ENCODE results near the gene PALM. TPM values are rescaled to one million over a fixed set of nuclear protein-coding genes. Genes with fewer than 3 reads are reported as not detected.
"Not testable (repeated sequence)": the region's sequence is repeated elsewhere in the genome, so short reads cannot be mapped to it uniquely, and the experiment has no call there.

Gene PALM, protein sequence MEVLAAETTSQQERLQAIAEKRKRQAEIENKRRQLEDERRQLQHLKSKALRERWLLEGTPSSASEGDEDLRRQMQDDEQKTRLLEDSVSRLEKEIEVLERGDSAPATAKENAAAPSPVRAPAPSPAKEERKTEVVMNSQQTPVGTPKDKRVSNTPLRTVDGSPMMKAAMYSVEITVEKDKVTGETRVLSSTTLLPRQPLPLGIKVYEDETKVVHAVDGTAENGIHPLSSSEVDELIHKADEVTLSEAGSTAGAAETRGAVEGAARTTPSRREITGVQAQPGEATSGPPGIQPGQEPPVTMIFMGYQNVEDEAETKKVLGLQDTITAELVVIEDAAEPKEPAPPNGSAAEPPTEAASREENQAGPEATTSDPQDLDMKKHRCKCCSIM
- 1 to 10 TPM in 1 of 2 experiments, under 1 TPM in 1; 0.84 to 1.0 TPM for total RNA-seq

DNA sequence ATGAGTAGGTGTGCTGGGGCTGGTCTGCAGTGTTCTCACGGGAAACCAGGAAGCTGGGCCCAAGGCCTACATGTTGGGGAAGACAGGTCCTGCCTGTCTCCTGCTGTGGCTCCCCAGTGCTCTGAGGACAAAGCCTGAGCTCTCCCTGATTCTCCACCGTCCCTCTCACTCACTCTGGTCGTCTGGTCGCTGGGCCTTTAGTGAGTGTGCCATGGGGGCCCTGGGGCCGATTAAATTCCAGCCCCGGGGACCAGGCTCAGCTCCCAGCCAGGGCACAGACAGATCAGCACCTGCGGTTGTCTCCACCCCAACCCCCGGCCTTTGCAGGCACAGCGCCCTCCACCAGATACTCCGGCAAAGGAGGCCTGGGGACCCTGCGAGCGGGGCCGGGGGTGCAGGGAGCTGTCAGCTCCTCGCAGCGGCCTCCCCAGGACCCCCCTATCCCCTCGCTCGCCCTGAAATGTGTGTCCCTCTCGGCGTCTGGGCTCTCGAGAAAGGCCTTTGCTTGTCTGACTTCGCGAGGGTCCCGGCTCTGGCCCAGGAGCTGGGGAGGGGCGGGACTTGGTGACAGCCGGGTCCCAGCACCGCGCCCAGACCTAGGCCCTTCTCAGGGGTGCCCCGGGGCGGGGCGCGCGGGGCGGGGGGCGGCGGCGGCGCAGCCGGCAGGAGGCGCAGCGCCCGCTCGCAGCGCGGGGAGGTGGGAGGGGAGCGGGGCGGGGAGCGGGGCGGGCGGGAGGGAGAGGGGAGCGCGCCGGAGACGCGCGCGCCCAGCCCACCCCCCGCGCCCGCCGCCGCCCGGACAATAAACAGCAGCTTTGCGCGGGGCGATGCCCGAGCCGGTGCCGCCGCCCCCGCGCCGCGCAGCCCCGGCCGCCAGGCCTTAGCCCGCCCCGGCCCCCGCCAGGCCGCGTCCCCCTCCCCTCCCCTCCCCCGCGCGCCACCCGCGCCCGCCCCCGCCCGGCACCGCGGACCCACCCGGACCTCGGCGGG lies at the start of gene PALM:
PALM (plus strand) TSS at position 782 of the 990 bp plus-strand sequence. CDS start 212 bp downstream, outside the sequence.
- no peak for DNase-seq
- Mint-ChIP-seq H3K27me3 (ENCODE audit: low read depth) (peaks cover 25% of the 10 kb centered on the region), H3K27ac (no peak within 1 kb of the TSS), H3K9me3 (no peaks in the 10 kb centered on the region), H3K4me3 (no peak within 1 kb of the TSS), H3K4me1 (ENCODE audit: low read depth) (peaks cover 8% of the 10 kb centered on the region), H3K36me3 (ENCODE audit: low read depth) (no peaks in the 10 kb centered on the region)
- CTCF ChIA-PET = interaction anchor here (1.0 kb wide), 1 partner anchor 26 kb away, joined by 3 read pairs; no protein-coding TSS in a partner anchor
- intact Hi-C loops (cut with micrococcal nuclease) = no loop called here

DNA sequence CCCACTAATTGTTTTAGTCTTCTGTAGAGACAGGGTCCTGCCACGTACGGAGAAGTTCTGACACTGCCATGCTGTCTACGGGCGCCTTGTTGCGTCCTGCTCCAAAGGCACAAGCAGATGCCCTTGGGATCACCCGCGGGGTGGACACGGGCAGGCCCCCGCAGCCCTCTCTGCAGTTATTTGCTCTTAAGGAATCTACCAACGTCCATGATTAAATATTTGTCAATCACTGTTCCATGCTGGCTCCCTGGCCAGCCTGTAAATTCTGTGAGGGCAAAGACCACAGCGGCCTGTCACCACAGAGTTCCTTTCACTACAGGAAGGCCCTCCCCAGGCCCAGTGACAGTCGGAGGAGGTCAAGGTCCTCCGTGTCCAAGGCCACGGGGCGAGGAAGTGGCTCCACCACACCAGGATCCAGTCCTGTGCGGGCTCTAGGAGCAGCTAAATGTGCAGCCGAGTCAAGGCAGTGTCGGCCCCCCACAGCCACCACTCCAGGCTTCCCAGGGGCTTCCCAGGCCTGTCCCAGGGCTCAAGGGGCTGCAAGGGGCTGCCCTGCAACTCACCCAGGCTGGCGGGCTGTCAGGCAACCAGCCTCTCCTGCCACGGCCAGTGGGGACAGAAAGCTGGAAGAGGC lies 47.8 kb upstream of the PALM start:
- no peaks in the 10 kb centered on the region for H3K9me3 Mint-ChIP-seq
- DNase-seq = peak; percentile 13
- H3K4me3 Mint-ChIP-seq = peak overlapping the region; percentile 99
- intact Hi-C loops (cut with micrococcal nuclease) = loop anchor here (1.0 to 5.0 kb wide), 9 partner anchors 28 to 746 kb away; partner anchors contain the start of genes CDC34, CIRBP, DAZAP1 and POLRMT
- CTCF ChIA-PET = interaction anchor here (1.2 kb wide), 1 partner anchor 77 kb away, joined by 3 read pairs; no protein-coding TSS in a partner anchor
- H3K36me3 Mint-ChIP-seq (ENCODE audit: low read depth) = peaks cover 24% of the 10 kb centered on the region
- H3K4me1 Mint-ChIP-seq (ENCODE audit: low read depth) = peaks cover 52% of the 10 kb centered on the region
- H3K27ac Mint-ChIP-seq = peak overlapping the region; percentile 98
- no peaks in the 10 kb centered on the region for H3K27me3 Mint-ChIP-seq (ENCODE audit: low read depth)

DNA sequence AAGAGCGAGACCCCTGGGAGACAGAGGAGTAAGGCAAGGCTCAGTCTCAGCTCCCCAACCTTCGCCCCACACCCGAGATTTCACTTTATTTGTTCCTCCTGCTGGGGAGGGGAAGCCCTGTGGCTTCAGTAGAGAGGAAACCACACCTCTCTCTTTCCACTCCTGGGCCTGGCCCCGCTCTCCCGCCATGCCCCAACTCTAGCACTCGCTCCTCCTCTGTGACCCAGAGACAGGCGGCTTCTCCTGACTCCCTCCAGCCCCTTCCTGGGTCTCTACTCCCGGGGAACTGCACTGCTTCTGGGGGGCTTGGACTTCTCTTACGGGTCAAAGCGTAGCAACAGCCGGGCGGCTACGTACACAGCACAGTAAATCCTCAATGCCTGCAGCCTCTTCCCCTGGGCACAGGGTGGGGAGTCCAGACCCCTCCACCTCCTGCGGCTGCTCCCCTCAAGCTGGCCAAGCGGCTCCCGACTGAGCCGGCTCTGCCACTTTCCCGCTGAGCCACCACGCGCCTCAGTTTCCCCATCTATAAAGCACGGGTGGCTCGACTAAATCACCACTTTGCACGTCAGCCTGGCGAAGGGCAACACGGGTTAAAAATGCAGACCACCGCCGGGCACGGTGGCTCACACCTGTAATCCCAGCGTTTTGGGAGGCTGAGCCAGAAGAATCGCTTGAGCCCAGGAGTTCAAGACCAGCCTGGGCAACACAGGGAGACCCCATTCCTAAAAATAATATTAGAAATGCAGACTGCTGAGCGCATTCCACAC lies 47.1 kb upstream of the PALM start:
- peak overlapping the region; percentile 99 for H3K4me3 Mint-ChIP-seq
- peak overlapping the region; percentile 98 for H3K27ac Mint-ChIP-seq
- no peaks in the 10 kb centered on the region for H3K27me3 Mint-ChIP-seq (ENCODE audit: low read depth)
- H3K9me3 Mint-ChIP-seq = no peaks in the 10 kb centered on the region
- peaks cover 47% of the 10 kb centered on the region for H3K4me1 Mint-ChIP-seq (ENCODE audit: low read depth)
- intact Hi-C loops (cut with micrococcal nuclease) = loop anchor here (1.0 to 5.0 kb wide), 8 partner anchors 28 to 746 kb away; partner anchors contain the start of genes CDC34, CIRBP, DAZAP1 and POLRMT
- CTCF ChIA-PET = interaction anchor here (1.2 kb wide), 1 partner anchor 78 kb away, joined by 3 read pairs; no protein-coding TSS in a partner anchor
- H3K36me3 Mint-ChIP-seq (ENCODE audit: low read depth) = peaks cover 23% of the 10 kb centered on the region
- peak; percentile 82 for DNase-seq

DNA sequence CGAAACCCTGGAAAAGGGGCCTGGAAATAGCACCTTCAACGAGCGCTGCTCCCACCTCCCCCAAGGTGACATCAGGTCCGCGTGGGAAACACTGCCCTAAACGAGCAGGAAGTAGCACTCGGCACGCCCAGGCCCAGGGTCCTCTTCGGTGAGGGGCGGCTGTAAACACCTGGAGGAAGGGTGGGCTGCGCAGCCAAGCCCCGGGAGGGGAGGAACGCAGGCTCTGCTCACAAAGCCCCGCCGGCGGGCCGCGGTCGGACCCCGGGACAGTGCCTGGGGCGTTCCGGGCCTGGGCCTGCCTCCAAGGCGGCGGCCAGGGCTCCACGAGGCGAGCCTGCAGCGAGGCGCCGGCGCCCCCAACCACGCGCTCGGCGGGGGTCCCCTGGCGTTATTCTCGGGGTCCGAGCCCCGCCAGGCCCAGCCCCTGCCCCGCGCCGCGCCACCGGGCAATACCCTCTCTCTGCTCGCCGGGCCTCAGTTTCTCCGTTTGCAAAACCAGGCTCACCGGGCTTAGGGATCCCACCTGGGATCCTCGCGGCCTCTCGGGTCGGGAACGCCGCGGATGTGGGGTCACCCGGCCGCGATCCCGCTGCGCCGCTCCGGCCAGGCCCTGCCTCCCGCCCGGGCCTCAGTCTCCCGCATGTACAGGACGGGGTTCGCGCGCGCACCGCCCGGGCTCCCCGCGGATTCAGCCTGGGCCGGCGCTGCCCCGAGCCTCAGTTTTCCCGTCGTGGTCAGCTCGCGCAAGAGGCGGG lies 46.4 kb upstream of the PALM start:
- Mint-ChIP-seq H3K4me3 (peak overlapping the region; percentile 99), H3K36me3 (ENCODE audit: low read depth) (peaks cover 23% of the 10 kb centered on the region), H3K27me3 (ENCODE audit: low read depth) (no peaks in the 10 kb centered on the region), H3K9me3 (no peaks in the 10 kb centered on the region), H3K4me1 (ENCODE audit: low read depth) (peaks cover 42% of the 10 kb centered on the region), H3K27ac (peak overlapping the region; percentile 98)
- CTCF ChIA-PET = no interaction called here
- intact Hi-C loops (cut with micrococcal nuclease) = loop anchor here (5.0 kb wide), 5 partner anchors 130 to 745 kb away; partner anchors contain the start of genes CDC34, CIRBP, DAZAP1 and RNU6-2
- DNase-seq = peak; percentile 81

DNA sequence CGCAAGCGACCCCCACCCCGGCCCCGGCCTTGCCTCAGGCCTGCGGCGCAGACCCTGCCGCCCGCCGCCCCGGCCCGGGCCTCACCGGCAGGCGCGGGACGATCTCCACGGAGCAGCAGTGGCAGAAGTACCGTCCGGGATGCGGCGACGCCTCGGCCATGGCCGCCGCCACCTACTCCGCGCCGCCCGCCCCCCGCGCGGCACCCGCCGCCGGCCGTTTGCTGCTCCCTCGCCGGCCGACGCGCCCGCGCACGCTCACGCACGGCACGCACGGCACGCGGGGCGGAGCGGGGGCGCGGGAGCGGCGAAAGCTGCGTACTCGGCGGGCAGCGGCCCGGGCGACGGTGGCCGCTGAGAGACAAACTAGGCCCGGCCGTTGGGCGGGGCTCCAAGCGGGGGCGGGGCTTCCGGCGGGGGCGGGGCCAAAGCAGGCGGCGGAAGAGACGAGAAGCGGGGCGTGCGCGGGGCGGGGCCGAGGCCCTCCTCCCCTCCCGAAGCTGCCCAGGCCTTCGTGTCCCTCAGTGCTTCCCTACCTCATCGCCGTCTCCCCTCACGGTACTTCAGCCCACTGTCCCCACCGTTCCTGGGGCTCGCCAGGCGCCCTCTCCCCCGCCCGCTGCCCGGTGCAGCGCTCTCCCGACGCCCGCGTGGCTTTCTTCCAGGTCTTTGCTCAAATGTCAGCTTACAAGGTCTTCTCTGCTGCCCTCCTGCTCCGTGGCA lies 45.6 kb upstream of the PALM start, which contains the start of gene RNF126:
RNF126 (minus strand) TSS at position 253 of the 720 bp plus-strand sequence; CDS start at position 160, 93 bp downstream.
- peaks cover 40% of the 10 kb centered on the region for H3K4me1 Mint-ChIP-seq (ENCODE audit: low read depth)

DNA sequence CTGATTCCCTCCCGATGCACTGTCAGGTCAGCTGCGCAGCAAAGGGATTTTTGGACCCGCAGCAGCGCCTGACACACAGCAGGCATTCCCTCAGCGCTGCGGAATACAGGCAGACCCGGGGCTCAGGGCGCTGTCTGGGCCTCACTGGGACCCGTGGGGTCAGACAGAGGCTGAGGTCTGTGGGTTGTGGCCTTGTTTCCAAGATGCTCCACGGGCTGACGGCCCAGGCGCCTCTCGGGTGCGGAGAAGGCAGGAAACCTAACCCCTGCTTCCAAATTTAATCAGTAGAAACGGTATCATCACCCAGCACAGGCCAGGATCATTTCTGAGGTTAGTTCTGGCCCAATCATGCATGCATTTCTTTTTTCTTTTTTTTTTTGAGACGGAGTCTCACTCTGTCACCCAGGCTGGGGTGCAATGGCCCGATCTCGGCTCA lies 45.0 kb upstream of the PALM start:
- no peaks in the 10 kb centered on the region for H3K9me3 Mint-ChIP-seq
- H3K36me3 Mint-ChIP-seq (ENCODE audit: low read depth) = peaks cover 22% of the 10 kb centered on the region
- peaks cover 35% of the 10 kb centered on the region for H3K4me1 Mint-ChIP-seq (ENCODE audit: low read depth)
- no peak for DNase-seq
- CTCF ChIA-PET = interaction anchor here (1.0 to 1.2 kb wide), 2 partner anchors 14 to 70 kb away, joined by 3 to 8 read pairs; no protein-coding TSS in a partner anchor
- peak overlapping the region; percentile 80 for H3K4me3 Mint-ChIP-seq
- peak overlapping the region; percentile 85 for H3K27ac Mint-ChIP-seq
- H3K27me3 Mint-ChIP-seq (ENCODE audit: low read depth) = no peaks in the 10 kb centered on the region
- intact Hi-C loops (cut with micrococcal nuclease) = loop anchor here (1.0 to 5.0 kb wide), 7 partner anchors 17 to 744 kb away; partner anchors contain the start of genes BSG, CDC34, CIRBP and DAZAP1

More for the DNA sequence above, 45.6 kb upstream of the PALM start, which contains the start of gene RNF126:
- Mint-ChIP-seq H3K4me3 (peak within 1 kb of the TSS; percentile 99), H3K9me3 (no peaks in the 10 kb centered on the region), H3K36me3 (ENCODE audit: low read depth) (peaks cover 23% of the 10 kb centered on the region), H3K27ac (peak within 1 kb of the TSS; percentile 98), H3K27me3 (ENCODE audit: low read depth) (no peaks in the 10 kb centered on the region)
- peak; percentile 95 for DNase-seq
- intact Hi-C loops (cut with micrococcal nuclease) = loop anchor here (1.0 to 5.0 kb wide), 7 partner anchors 17 to 744 kb away; partner anchors contain the start of genes BSG, CDC34, CIRBP and DAZAP1
- CTCF ChIA-PET = interaction anchor here (1.0 to 1.2 kb wide), 2 partner anchors 14 to 71 kb away, joined by 3 to 8 read pairs; no protein-coding TSS in a partner anchor

DNA sequence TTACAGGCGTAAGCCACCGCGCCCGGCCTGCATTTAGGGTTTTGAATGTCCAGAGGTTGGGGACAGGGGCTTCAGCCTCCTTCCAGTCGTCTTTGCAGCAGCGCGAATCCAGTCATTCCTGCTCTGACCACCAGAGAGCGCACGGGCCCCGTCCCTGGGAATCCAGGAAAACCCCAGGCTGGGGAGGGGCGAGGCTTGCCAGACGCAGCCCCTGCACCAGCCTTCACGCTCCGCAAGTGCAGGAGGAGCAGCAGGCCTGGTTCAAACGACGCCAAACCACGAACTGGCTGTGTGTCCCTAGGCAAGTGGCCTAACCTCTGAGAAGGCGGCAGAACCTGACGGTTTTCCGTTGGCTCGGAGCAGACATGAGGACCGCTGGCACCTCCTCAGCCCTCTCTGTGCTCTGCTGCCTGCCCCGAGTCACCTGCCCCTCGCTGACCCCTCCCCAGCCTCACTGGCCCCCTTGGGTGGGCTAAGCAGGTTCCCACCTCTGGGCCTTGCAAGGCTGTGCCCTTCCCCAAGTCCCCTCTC lies 43.8 kb upstream of the PALM start:
- intact Hi-C loops (cut with micrococcal nuclease) = loop anchor here (1.0 to 5.0 kb wide), 6 partner anchors 69 to 742 kb away; partner anchors contain the start of genes CDC34, CIRBP, DAZAP1 and RNU6-2
- H3K4me3 Mint-ChIP-seq = peak overlapping the region; percentile 80
- DNase-seq = peak; percentile 87
- H3K27ac Mint-ChIP-seq = no peak overlapping the region
- peaks cover 25% of the 10 kb centered on the region for H3K4me1 Mint-ChIP-seq (ENCODE audit: low read depth)
- H3K9me3 Mint-ChIP-seq = no peaks in the 10 kb centered on the region
- H3K27me3 Mint-ChIP-seq (ENCODE audit: low read depth) = no peaks in the 10 kb centered on the region
- peaks cover 17% of the 10 kb centered on the region for H3K36me3 Mint-ChIP-seq (ENCODE audit: low read depth)
- CTCF ChIA-PET = interaction anchor here (0.6 to 0.8 kb wide), 2 partner anchors 81 to 93 kb away, joined by 3 read pairs; no protein-coding TSS in a partner anchor

DNA sequence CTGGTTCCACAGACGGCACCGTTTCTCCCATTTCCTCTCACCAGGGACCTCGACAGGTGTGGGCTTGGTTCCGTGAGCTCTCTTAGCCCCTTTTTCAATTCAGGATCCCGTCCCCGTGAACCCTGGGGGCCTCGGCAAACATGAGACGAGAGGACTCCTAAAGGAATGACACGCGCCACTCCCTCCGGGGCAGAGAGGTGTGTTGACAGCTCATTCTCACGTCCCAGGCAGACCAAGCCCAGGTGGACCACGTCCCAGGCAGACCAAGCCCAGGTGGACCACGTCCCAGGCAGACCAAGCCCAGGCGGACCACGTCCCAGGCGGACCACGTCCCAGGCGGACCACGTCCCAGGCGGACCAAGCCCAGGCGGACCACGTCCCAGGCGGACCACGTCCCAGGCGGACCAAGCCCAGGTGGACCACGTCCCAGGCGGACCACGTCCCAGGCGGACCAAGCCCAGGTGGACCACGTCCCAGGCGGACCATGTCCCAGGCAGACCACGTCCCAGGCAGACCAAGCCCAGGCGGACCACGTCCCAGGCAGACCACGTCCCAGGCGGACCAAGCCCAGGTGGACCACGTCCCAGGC lies 41.7 kb upstream of the PALM start:
- CTCF ChIA-PET = interaction anchor here (1.0 kb wide), 1 partner anchor 66 kb away, joined by 4 read pairs; no protein-coding TSS in a partner anchor
- H3K27me3 Mint-ChIP-seq (ENCODE audit: low read depth); DNase-seq; intact Hi-C loops (cut with micrococcal nuclease); H3K27ac Mint-ChIP-seq; H3K4me3 Mint-ChIP-seq; H3K36me3 Mint-ChIP-seq (ENCODE audit: low read depth); H3K9me3 Mint-ChIP-seq: not testable (repeated sequence)
- H3K4me1 Mint-ChIP-seq (ENCODE audit: low read depth) = peaks cover 15% of the 10 kb centered on the region

DNA sequence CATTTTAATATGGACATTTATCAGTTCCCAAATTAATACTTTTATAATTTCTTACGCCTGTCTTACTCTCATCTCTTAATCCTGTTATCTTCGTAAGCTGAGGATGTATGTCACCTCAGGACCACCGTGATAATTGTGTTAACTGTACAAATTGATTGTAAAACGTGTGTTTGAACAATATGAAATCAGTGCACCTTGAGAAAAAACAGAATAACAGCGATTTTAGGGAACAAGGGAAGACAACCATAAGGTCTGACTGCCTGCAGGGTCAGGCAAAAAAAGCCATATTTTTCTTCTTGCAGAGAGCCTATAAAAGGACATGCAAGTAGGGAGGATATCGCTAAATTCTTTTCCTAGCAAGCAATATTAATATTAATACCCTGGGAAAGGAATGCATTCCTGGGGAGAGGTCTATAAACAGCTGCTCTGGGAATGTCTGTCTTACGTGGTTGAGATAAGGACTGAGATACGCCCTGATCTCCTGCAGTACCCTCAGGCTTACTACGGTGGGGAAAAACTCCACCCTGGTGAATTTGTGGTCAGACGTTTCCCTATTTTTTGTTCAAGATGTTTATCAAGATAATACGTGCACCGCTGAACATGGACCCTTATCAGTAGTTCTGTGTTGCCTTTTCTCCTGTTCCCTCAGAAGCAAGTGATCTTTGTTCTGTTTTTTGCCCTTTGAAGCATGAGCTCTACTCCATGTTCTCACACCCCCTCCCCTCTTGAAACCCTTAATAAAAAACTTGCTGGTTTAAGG lies 39.9 kb upstream of the PALM start:
- CTCF ChIA-PET = interaction anchor here (0.6 to 1.0 kb wide), 2 partner anchors 102 to 104 kb away, joined by 3 read pairs; no protein-coding TSS in a partner anchor
- H3K4me1 Mint-ChIP-seq (ENCODE audit: low read depth); H3K27me3 Mint-ChIP-seq (ENCODE audit: low read depth); intact Hi-C loops (cut with micrococcal nuclease); H3K27ac Mint-ChIP-seq; H3K36me3 Mint-ChIP-seq (ENCODE audit: low read depth); DNase-seq; H3K9me3 Mint-ChIP-seq; H3K4me3 Mint-ChIP-seq: not testable (repeated sequence)

Measured in activated naive CD4-positive, alpha-beta T cell treated with anti-CD3 and anti-CD28 coated beads for 36 hours (primary cell).